ENCODE data around the gene CTBP2.

The CTBP2 gene

GRCh38 chr10:124941823-124942222, 218.5 kb downstream of the CTBP2 start, which contains the start of gene ZRANB1:
TSS of gene ZRANB1 (plus strand) at chr10:124942123. CDS start at chr10:124942494, 371 bp downstream.
- DNase-seq (ENCODE audit: low spot score), result no peak

GRCh38 chr10:124939290-124939689, 221.1 kb downstream of the CTBP2 start:
- DNase-seq (ENCODE audit: low spot score), result no peak

- no peak for DNase-seq (ENCODE audit: low spot score)
Measured at GRCh38 chr10:124936813-124937212, 223.6 kb downstream of the CTBP2 start.

- DNase-seq (ENCODE audit: low spot score), result no peak
Measured at GRCh38 chr10:124935946-124936345, 224.4 kb downstream of the CTBP2 start.
